ENCODE data around the gene ATXN3L. TPM values are rescaled to one million over a fixed set of nuclear protein-coding genes. Genes with fewer than 3 reads are reported as not detected.
"Not testable (repeated sequence)": the region's sequence is repeated elsewhere in the genome, so short reads cannot be mapped to it uniquely, and the experiment has no call there.

ATXN3L gene
- total RNA-seq, 6 experiments from 2014 or later = not detected

GRCh38 chrX:13309631-13310030 is 10.2 kb downstream of the ATXN3L start:
- H3K36me3 ChIP-seq = no peaks in the 10 kb centered on the region
- no peaks in the 10 kb centered on the region for H3K9me3 ChIP-seq
- no peak overlapping the region for H3K27ac ChIP-seq
- no peak for ATAC-seq
- WGBS (ENCODE audit: insufficient coverage, low coverage, low lambda C conversion rate, missing lambda C conversion rate) = 64% methylated on average over 3 of the region's 3 CpGs
- TF ChIP-seq POLR2A (IDR thresholded peaks at IDR 0.05) = no peak
- TF ChIP-seq, protein P1, sequence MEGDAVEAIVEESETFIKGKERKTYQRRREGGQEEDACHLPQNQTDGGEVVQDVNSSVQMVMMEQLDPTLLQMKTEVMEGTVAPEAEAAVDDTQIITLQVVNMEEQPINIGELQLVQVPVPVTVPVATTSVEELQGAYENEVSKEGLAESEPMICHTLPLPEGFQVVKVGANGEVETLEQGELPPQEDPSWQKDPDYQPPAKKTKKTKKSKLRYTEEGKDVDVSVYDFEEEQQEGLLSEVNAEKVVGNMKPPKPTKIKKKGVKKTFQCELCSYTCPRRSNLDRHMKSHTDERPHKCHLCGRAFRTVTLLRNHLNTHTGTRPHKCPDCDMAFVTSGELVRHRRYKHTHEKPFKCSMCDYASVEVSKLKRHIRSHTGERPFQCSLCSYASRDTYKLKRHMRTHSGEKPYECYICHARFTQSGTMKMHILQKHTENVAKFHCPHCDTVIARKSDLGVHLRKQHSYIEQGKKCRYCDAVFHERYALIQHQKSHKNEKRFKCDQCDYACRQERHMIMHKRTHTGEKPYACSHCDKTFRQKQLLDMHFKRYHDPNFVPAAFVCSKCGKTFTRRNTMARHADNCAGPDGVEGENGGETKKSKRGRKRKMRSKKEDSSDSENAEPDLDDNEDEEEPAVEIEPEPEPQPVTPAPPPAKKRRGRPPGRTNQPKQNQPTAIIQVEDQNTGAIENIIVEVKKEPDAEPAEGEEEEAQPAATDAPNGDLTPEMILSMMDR (IDR thresholded peaks at IDR 0.05) = no peak
- no peaks in the 10 kb centered on the region for H3K4me1 ChIP-seq
- intact Hi-C loops (cut with DNase I) = no loop called here
- no peaks in the 10 kb centered on the region for H3K27me3 ChIP-seq
- DNase-seq = no peak
- H3K4me3 ChIP-seq = no peak overlapping the region

- intact Hi-C loops (cut with DNase I) = no loop called here
- TF ChIP-seq, protein P1 (IDR thresholded peaks at IDR 0.05) = no peak
- no peak for TF ChIP-seq POLR2A (IDR thresholded peaks at IDR 0.05)
- Histone ChIP-seq H3K4me1 (no peaks in the 10 kb centered on the region), H3K27me3 (no peaks in the 10 kb centered on the region), H3K36me3 (no peaks in the 10 kb centered on the region), H3K4me3 (no peak overlapping the region), H3K9me3 (no peaks in the 10 kb centered on the region), H3K27ac (no peak overlapping the region)
- DNase-seq (no peak), ATAC-seq (no peak)
- 60% methylated on average over 2 of the region's 2 CpGs for WGBS (ENCODE audit: insufficient coverage, low coverage, low lambda C conversion rate, missing lambda C conversion rate)
Measured at GRCh38 chrX:13307041-13307440, 12.8 kb downstream of the ATXN3L start.

GRCh38 chrX:13305108-13305507 is 14.7 kb downstream of the ATXN3L start:
- no peak for TF ChIP-seq POLR2A (IDR thresholded peaks at IDR 0.05)
- TF ChIP-seq, protein P1 (IDR thresholded peaks at IDR 0.05) = no peak
- intact Hi-C loops (cut with DNase I) = no loop called here
- no peaks in the 10 kb centered on the region for H3K9me3 ChIP-seq
- no peaks in the 10 kb centered on the region for H3K36me3 ChIP-seq
- H3K27me3 ChIP-seq = no peaks in the 10 kb centered on the region
- ATAC-seq (no peak), DNase-seq (no peak)
- no peaks in the 10 kb centered on the region for H3K4me1 ChIP-seq
- H3K4me3 ChIP-seq = no peak overlapping the region
- no peak overlapping the region for H3K27ac ChIP-seq
- WGBS (ENCODE audit: insufficient coverage, low coverage, low lambda C conversion rate, missing lambda C conversion rate) = 33% methylated on average over 2 of the region's 2 CpGs

DNA sequence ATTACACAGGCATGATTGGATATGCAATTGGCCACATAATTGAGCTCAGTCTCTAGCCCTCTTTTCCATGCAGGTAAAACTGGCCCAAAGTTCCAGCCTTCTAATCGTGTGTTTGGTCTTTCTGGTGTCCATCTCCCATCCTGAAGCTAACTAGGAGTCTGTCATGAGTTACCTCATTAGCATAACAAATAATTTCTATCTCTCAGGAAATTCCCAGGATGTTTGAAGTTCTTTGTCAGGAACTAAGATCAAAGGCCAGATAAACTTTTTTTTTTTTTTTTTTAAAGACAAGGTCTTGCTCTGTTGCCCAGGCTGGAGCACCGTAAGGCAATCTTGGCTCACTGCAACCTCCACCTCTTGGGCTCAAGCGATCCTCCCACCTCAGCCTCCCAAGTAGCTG is 15.8 kb downstream of the ATXN3L start:
- intact Hi-C loops (cut with DNase I) = no loop called here
- no peak for TF ChIP-seq POLR2A (IDR thresholded peaks at IDR 0.05)
- TF ChIP-seq, protein P1 (IDR thresholded peaks at IDR 0.05) = no peak
- H3K27me3 ChIP-seq = no peaks in the 10 kb centered on the region

DNA sequence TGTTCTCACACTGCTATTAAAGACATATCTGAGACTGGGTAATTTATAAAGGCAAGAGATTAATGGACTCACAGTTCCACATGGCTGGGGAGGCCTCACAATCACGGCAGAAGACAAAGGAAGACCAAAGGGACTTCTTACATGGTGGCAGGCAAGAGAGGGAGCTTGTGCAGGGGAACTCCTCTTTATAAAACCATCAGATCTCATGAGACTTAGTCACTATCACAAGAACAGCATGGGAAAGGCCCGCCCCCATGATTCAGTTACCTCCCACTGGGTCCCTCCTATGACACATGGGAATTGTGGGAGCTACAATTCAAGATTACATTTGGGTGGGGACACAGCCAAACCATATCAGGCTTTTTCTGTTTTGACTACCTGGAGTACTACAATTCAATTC is 16.6 kb downstream of the ATXN3L start:
- H3K9me3 ChIP-seq; intact Hi-C loops (cut with DNase I); ATAC-seq; H3K4me3 ChIP-seq; DNase-seq; H3K27me3 ChIP-seq; H3K27ac ChIP-seq; H3K36me3 ChIP-seq; H3K4me1 ChIP-seq: not testable (repeated sequence)
- 38% methylated on average over 1 of the region's 2 CpGs for WGBS (ENCODE audit: insufficient coverage, low coverage, low lambda C conversion rate, missing lambda C conversion rate)

More for the DNA sequence above, 15.8 kb downstream of the ATXN3L start:
- DNase-seq (no peak), ATAC-seq (no peak)
- Histone ChIP-seq H3K4me3 (no peak overlapping the region), H3K9me3 (no peaks in the 10 kb centered on the region), H3K4me1 (no peaks in the 10 kb centered on the region), H3K36me3 (no peaks in the 10 kb centered on the region), H3K27ac (no peak overlapping the region)
- 74% methylated on average over 3 of the region's 3 CpGs for WGBS (ENCODE audit: insufficient coverage, low coverage, low lambda C conversion rate, missing lambda C conversion rate)

Measured in right lobe of liver (tissue), 6 donors.